ENCODE data around the gene ELAC1.
A peak's percentile ranks its signal among the peaks of the same experiment; 100 is the strongest.
"Not testable (repeated sequence)": the region's sequence is repeated elsewhere in the genome, so short reads cannot be mapped to it uniquely, and the experiment has no call there.

ELAC1 gene

DNA sequence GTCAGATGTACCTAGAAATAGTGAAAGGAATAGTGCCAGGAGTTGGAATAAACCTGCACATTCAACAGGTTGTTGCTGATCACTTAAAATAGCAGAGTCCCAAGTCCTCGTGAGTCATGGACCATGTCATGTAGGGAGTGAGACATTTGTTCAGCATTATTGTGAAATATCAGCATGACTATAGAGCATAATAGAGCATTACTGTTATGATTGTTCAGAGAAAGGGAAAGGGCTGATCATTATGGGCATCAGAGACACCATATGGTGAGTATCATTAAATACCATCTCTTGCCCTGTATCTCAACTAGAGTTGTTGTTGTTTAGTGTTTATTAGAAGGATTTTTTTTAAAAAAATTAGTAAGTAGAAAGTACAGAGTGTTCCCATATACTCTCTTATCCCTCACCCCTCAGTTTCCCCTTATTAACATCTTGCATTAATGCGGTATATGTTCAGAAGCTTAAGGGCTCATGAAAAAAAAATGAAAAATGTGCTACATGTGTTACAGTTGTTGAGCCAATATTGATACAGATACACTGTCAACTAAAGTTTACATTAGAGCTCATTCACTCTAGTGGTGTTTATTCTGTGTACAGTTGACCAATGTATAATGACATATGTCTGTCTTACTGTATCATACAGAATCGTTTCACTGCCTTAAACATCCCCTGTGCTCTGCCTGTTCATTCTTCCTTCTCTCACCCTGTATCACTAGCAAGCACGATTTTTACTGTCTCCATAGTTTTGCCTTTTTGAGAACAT is 5.7 kb downstream of the ELAC1 start:
- no peak for DNase-seq

DNA sequence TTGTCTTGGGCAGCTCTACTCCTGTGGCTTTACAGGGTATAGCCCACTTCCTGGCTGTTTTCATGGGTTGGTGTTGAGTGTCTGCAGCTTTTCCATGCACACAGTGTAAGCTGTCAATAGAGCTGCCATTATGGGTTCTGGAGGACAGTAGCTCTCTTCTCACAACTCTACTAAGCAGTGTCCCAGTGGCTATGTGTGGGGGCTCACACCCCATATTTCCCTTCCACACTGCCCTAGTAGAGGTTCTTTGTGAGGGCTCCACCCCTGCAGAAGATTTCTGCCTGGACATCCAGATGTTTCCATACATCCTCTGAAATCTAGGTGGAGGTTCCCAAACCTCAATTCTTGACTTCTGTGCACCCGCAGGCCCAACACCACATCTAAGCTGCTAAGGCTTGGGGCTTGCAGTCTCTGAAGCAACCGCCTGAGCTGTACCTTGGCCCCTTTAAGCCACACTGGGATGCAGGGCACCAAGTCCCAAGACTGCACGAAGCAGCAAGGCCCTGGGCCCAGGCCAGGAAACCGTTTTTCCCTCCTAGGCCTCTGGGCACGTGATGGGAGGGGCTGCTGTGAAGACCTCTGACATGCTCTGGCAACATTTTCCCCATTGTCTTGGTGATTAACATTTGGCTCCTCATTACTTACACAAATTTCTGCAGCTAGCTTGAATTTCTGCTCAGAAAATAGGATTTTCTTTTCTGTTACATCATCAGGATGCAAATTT is 9.4 kb downstream of the ELAC1 start:
- no peak for DNase-seq

DNA sequence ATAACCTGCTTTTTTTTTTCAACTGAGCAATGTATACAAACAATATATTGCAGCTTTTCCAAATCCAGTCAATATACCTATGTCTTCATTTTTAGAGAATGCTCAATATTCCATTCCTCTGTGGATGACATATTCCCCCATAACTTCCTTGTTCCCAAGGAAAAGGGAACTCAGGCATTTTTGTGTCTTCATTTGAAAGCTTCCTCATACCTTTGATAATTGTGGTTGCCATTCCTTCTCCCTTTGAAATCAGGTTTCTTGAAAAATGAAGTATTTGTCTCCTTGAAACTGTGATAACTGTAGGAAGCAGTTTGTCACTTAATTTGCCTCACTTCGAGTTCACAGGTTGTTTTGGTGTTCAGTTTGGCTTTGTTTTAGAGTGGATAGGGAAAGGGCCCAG is 13.5 kb downstream of the ELAC1 start:
- DNase-seq, result no peak

DNA sequence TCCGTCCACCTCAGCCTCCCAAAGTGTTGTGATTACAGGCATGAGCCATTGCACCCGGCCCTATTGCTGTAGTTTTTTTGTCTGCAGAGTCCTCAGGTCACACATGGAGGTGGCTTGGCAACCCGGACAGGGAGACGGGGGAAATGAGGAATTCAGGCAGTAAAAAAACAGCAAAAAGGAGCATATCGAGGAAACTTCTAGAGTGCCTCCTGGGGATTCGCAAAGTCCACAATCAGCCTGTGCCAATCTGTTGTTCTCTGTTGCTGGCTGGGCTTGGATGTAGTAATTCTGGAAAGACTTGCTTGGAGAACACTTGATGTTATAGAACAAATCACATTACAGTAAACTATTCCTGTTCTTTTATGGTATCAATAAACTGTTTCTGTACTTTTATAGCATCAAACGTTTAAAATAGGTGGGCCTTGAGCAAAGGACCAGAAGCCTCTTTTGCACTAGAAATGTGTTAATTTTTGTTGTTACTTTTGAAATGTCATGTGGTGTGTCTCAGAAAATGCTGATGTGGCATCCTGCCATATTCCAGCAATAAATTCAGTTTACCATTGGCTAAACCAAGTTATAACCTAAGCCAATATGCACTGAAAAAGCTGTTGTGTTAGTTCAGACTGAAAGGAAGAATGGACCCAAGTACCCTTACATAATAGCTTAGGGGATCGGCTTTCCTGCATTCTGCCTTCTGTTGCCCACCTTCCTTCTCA is 14.4 kb downstream of the ELAC1 start:
- DNase-seq, result no peak

DNA sequence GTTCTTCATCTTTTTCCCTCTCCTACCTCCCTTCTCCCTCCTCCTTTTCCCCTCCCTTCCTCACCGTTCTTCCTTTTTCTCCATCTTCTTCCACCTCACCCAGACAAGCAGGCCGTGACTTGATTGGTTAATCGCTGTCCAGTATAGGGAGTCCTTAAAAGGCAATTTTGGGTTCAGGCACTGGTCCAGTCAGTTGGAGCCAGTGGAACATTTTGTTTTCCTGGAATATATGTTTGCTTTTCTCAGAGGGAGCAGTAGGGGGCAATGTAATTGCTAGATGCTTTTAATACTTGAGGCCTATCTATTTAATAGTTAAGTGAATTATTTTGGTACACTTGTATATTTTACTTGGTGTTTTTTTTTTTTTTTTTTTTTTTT is 15.0 kb downstream of the ELAC1 start:
- peak; percentile 6 for DNase-seq

DNA sequence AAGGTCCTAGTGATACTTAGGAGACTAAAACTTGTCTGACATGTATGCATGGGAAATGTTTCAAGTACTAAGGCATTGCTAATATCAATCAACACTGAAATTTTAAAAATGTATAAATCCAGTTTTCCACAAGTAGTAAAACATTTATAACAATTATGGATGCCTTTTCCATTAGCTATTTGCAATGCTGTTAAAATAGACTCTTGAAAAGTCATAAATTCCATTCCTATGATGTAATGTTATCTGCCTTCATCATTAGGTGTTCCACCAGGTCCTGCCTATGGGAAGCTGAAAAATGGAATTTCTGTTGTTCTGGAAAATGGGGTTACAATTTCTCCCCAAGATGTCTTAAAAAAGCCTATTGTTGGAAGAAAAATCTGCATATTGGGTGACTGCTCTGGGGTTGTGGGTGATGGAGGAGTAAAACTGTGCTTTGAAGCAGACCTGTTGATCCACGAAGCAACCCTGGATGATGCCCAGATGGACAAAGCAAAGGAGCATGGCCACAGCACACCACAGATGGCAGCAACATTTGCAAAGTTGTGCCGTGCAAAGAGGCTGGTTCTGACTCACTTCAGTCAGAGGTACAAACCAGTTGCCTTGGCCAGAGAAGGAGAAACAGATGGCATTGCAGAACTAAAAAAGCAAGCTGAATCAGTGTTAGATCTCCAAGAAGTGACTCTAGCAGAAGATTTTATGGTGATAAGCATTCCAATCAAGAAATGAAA is 18.7 kb downstream of the ELAC1 start:
- DNase-seq, result no peak

DNA sequence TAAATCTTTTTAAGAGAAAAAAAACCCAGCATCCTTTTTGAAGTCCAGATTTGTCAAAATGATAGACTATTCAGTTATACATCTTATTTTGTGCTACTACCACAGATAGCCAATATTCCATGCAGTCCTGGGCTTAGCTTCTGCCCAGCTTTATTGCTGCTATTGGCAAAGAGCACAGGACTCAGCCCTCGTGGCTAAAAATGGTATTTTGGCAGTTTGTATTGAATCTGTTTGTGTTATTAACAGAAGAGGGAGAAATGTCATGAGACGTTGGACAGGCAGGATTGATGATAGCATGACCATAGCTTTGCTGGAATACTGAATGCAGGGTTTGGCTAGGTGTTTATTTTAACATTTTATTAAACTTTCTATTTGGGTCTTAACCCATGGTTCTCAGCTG is 19.4 kb downstream of the ELAC1 start:
- DNase-seq, result no peak

DNA sequence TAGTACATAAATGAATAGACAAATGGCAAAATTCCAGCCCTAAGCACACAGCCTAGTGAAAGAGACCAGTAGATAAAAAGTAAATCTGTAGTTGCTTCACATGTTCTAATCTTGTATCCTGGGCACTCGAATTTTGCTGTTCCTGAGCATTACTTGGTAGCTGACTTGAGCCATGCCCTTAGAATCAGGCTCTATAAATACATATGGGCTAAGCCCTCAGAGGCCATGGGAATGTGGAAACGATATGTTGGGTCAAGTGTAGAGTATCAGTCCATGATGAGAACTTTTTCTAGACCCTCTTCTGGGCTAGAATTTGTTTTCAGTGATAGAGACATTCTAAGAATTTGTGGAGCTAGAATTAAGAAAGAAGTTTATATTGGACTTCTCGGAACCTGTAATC is 21.9 kb downstream of the ELAC1 start:
- no peak for DNase-seq

DNA sequence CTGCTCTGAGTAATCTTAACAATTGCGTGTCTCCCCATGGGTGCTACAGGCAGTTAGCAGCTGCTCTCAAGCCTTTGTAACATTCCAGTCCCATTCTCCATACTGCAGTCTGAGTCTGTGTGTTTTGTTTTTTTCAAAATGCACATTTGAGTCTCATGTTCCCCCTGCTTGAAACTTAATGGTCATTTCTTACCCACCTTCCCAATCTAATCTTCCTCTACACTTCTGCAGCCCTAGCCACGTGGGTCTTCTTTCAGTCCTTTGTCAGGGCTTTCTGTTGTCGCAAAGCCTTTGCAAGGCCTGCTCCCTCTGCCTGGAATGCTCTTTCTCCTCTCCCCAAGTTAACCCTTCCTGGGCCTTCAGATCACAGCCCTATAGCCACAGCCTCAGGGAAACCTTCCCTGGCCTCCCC is 24.5 kb downstream of the ELAC1 start:
- DNase-seq, result no peak

DNA sequence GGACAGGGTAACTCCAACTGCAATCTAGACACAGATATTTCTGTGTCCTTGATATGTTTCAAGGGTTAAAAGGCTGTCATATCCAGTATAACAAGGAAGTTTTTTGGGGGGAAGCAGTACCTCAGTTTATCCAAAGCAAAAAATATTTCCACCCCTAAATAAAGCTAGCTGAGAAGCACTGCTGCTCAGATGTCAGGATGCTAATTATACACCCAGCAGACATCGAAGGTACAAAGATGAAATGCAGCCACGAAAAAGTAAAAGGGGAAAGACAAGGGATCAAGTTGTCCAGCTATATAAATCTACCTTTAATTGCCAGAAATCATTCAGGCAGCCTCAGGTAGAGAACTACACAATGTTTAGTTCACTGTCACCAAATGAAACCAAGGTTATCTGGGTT is 26.2 kb downstream of the ELAC1 start:
- no peak for DNase-seq

DNA sequence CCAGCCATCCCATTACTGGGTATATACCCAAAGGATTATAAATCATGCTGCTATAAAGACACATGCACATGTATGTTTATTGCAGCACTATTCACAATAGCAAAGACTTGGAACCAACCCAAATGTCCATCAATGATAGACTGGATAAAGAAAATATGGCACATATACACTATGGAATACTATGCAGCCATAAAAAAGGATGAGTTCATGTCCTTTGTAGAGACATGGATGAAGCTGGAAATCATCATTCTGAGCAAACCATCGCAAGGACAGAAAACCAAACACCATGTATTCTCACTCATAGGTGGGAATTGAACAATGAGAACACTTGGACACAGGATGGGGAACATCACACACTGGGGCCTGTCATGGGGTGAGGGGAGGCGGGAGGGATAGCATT is 35.3 kb downstream of the ELAC1 start:
- not testable (repeated sequence) for DNase-seq

DNA sequence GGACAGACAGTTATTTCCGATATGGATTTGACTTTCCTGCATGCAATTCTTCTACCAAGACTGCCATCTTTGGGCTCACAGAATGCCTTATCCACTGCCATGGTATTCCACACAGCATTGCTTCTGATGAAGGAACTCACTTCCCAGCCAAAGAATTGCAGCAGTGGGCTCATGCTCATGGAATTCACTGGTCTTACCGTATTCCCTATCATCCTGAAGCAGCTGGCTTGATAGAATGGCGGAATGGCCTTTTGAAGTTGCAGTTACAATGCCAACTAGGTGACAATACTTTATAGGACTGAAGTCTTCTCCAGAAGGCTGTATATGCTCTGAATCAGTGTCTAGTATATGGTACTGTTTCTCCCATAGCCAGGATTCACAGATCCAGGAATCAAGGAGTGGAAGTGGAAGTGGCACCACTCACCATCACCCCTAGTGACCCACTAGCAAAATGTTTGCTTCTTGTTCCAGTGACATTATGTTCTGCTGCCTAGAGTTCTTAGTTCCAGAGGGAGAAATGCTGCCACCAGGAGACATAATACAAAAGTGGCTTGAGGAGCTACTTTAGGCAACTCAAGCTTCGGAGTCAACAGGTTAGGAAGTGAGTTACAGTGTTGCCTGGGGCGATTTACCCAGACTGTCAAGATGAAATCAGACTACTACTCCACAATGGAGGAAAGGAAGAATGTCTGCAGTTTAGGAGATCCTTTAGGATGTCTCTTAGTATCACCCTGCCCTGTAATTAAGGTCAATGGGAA is 38.4 kb downstream of the ELAC1 start:
- peak; percentile 37 for DNase-seq

DNA sequence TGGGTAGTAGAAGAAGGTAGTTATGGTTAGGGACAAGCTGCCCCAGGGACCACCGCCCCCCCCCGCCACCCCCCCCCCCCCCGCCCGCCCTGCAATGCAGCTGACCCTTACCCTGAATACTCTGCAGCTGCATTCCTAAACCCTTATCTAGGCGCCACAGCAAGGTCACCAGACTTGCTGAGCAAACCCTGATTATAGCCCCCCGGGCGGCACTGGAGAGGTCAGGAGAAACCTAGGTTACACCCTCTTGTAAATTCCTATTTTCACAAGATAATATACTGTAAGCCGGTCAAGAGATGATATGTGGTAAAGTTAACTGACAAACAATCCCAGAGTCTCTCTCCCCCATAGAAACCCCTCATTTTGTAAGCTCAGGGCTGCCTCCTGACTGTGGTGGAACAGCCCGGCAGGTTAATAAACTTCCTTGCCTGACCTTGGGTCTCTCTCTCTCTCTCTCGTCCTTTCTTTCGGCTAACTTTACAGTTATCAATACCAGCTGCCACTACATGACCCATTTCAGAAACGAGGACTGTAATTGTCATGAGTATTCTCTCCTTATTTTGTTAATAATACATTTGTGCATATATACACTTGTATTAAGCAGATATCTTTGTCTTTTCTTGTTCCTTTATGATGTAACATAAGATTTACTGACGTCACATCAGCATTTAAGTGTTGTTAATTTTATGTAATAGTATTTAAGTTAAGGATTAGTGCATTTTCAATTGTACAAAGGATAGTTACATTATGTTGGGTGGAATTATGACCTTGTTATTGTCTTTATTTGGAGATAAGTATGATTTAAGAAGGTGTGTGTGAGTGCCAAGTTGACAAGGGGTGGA is 39.3 kb downstream of the ELAC1 start:
- peak; percentile 69 for DNase-seq

DNA sequence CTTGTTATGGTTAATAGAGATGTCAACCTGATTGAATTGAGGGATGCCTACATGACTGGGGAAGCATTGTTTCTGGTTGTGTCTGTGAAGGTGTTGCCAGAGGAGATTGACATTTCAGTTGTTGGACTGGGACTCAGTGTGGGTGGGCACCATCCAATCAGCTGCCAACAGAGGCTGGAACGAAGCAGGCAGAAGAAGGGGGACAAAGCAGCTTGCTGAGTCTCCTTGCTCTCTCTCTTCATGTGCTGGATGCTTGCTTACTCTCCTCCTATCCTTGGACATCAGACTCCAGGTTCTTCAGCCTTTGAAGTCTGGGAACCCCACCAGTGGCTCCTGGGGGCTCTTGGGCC is 39.9 kb downstream of the ELAC1 start:
- no peak for DNase-seq

DNA sequence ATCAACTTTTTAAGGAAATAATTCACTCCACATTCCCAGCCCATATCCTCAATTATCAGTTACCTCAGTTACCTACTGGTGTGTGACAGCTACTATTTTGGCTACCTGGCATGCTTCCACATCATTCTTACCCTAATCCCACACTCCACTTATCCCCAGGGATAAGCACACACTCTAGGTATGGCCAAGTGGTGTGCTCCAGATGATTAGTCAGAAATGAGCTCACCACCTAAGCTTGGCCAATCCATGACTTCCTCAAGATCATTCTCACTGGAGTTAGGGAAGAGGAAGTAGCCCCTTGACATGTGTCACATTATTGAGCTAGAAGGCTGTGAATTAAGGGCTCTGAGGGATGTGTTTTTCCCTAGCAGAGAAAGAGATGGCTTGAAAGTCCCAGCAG is 41.2 kb downstream of the ELAC1 start:
- peak; percentile 54 for DNase-seq

DNA sequence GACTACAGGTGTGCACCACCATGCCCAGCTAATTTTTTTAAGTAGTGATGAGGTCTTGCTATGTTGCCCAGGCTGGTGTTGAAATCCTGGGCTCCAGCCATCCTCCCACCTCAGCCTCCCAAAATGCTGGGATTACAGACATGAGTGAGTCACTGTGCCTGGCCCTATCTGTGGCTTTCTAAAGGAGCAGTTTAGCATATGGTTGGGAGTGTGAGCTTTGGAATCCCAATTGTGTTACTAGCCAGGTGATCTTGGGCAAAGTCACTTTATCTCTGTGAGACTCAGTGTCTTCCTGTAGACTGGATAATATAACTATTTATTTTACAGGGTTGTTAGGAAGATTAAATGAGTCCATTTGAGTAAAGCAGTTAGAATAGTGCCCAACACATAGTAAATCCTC is 42.4 kb downstream of the ELAC1 start:
- DNase-seq, result no peak

DNA sequence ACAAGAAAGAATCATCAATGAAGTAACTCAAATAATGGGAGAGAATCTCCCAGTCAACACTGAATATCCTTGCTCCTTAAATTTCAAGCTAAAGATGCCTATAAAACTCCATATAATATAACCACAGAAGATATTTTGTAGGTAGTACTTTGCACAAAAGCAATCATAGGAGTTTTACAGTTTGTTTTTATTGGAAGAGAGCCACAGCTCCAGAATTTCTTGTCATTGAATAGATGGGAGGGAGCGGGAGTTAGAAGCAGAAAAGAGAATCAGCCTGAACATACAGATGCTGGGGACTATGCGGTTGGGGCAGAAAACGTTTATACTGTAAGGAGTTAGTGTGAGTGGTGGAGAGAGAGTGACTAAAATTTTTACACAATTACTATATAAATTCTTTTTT is 43.9 kb downstream of the ELAC1 start:
- no peak for DNase-seq

DNA sequence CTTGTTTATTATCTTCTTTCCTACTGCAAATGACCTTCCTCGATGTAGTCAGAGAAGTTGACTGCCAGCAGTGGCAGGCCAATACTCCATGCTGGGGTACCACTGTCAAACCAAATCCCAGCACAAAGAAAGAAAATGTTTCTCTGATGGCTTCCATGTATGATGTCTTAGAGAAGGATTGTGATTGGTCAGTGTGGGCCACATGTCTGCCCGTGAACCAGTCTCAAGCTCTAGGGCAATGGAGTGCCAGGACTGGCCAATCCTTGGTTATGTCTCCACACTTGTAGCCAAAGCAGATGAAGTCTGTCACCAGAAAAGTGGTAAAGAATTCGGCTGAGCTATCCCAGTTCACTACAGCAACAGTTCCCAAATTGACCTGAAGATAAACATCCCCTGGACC is 44.6 kb downstream of the ELAC1 start:
- DNase-seq, result no peak

DNA sequence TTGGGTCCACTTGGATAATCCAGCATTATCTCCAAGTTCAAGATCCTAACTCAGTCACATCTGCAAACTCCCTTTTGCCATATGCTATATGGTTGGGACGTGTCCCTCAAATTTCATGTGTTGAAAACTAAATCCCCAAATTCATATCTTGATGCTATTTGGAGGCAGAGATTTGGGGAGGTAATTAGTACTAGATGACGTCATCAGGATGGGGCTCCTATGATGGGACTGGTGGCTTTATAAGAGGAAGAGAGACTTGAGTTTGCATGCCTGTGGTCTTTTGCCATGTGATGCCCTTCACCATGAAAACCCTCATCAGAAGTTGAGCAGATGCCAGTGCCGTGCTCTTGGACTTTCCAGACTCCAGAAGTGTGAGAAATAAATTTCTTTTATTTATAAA is 45.4 kb downstream of the ELAC1 start:
- no peak for DNase-seq

DNA sequence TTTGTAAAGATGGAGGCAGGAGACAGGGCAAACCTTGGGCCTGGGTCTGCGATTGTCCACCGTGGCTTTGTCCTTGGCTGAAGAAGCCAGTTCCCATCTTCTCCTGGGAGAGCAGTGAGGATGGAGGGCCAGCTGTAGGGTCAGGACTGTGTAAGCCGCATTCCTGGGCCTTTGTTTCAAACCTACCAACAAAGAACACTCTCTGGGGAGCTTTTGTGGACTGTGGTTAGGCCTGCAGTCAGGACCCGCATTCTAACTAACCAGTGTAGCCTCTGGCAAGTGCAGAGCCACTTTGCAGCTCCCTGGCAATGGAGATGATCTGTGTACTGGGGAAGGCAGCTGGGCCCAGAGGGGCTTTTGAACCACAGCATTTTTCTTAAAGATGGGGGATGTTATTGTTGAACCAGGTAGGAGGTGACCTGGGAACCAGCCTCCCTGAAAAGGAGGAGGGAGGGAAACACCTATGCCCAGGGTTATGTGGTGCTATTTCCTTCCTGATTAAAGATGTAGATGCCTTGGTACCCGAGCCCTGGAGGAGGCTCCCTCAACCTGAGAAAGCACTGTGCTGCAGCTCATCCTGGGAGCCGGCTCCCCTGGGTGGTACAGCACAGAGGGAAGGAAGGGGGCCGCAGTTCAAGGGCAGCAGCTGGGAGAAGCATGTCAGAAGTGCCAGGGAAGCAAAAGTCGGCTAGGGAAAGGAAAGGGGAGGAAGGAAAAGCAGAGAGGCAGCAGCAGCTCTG is 49.5 kb downstream of the ELAC1 start:
- DNase-seq, result no peak

DNA sequence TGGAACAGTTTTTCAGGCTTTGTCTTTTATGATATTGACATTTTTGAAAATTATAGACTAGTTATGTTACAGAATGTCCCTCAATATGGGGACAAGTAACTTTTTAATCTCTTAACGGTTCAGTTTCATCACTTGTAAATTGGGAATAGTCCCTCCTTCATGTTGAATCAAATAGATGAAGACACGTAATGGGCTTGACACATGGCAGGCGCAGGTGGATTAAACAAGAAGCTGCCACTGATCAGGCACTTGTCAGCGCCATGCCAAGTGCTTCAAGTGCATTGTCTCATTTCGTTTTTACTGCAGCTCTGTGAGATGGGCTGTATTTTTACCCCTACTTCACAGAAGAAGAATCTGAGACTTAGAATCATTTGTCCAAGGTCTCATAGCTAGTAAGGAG is 52.7 kb downstream of the ELAC1 start:
- no peak for DNase-seq
